ENCODE measurements around the gene UPB1.

DNA sequence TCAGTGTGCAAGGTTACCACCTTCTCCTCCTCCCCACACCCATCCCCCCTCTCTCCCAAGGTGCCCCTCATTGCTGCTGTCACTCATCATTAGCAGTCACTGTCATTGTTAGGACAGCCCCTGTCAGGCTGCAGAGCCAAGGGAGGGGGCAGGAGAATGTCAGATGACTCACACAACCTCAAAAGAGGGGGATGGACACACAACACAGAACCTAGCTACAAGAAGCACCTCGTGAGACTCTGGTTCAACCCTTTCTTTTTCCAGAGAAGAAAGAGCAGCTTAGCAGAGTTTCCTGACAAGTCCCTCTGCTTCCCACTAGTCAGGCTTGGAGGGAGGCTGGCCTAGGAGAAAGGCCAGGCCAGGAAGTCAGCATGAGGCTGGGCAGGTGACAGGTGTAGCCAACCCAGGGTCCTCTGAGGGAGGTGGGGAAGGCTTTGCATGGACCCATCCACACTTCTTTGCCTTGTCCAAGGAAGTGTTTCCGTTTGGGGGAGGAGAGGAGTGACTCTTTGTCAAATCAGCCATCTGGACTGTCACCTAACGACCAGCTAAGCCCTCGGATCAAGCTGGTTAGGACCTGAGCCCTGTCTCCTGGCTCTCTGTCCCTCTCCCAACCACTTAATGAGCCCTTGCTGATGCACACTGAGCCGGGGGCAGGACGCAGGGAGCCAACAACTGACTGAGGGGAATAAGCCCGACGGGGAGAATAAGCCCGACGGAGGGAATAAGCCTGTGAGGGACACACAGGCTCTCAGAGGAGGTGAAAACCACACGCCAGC lies 49.5 kb upstream of the UPB1 start:
- TF ChIP-seq, protein P1, sequence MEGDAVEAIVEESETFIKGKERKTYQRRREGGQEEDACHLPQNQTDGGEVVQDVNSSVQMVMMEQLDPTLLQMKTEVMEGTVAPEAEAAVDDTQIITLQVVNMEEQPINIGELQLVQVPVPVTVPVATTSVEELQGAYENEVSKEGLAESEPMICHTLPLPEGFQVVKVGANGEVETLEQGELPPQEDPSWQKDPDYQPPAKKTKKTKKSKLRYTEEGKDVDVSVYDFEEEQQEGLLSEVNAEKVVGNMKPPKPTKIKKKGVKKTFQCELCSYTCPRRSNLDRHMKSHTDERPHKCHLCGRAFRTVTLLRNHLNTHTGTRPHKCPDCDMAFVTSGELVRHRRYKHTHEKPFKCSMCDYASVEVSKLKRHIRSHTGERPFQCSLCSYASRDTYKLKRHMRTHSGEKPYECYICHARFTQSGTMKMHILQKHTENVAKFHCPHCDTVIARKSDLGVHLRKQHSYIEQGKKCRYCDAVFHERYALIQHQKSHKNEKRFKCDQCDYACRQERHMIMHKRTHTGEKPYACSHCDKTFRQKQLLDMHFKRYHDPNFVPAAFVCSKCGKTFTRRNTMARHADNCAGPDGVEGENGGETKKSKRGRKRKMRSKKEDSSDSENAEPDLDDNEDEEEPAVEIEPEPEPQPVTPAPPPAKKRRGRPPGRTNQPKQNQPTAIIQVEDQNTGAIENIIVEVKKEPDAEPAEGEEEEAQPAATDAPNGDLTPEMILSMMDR (IDR thresholded peaks at IDR 0.05): no peak
- TF ChIP-seq EP300 (IDR thresholded peaks at IDR 0.05): no peak
- TF ChIP-seq POLR2A (IDR thresholded peaks at IDR 0.05): no peak

Data from sigmoid colon (tissue), 4 donors.